ENCODE results near the gene FAM53B. TPM values are rescaled to one million over a fixed set of nuclear protein-coding genes. Genes with fewer than 3 reads are reported as not detected.

Gene FAM53B
- total RNA-seq, 2 experiments from 2014 or later = 15.1 to 18.0 TPM

GRCh38 chr10:124636271-124636995 lies 107.7 kb downstream of the FAM53B start:
- POLR2A ChIA-PET = interaction anchor here (1.3 kb wide), 1 partner anchor 52 kb away, joined by 4 read pairs; no protein-coding TSS in a partner anchor
- peak overlapping the region; percentile 27 for H3K4me3 Mint-ChIP-seq
- intact Hi-C loops (cut with micrococcal nuclease) = no loop called here
- peak; percentile 52 for TF ChIP-seq CTCF (IDR thresholded peaks at IDR 0.05)
- no peaks in the 10 kb centered on the region for H3K27me3 Mint-ChIP-seq
- ATAC-seq (peak; percentile 57), DNase-seq (peak; percentile 45)
- peaks cover 8% of the 10 kb centered on the region for H3K36me3 Mint-ChIP-seq (ENCODE audit: low read depth)
- CTCF ChIA-PET = interaction anchor here (0.8 to 2.0 kb wide), 9 partner anchors 9 to 110 kb away, joined by 3 to 9 read pairs (median 4); no protein-coding TSS in a partner anchor
- peak overlapping the region; percentile 72 for H3K27ac Mint-ChIP-seq
- peaks cover 9% of the 10 kb centered on the region for H3K9me3 Mint-ChIP-seq
- H3K4me1 Mint-ChIP-seq (ENCODE audit: low read depth) = peaks cover 55% of the 10 kb centered on the region

DNA sequence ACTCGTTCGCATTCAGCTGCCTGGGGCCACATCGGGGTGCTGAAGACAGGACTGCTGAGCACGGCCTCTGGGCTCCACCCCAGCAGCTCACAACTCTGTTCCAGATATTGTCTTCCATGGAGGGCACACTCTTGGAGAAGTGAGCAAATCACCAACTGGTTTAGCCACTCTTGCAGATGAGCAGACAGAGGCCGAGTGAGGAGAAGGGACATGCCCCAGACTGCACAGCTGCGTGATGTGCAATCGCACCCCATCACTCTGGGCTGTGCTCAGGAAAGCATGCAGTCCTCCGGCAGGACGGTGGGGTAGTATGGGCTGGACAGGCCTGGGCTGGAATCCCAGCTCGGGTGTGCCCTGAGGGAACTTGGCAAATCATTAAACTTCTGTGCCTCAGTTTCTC lies 111.6 kb downstream of the FAM53B start:
- intact Hi-C loops (cut with micrococcal nuclease) = no loop called here
- ATAC-seq (no peak), DNase-seq (no peak)
- POLR2A ChIA-PET = interaction anchor here (0.8 kb wide), 1 partner anchor 15 kb away, joined by 3 read pairs; no protein-coding TSS in a partner anchor
- Mint-ChIP-seq H3K4me3 (no peak overlapping the region), H3K27ac (no peak overlapping the region), H3K9me3 (peaks cover 9% of the 10 kb centered on the region), H3K36me3 (ENCODE audit: low read depth) (peaks cover 8% of the 10 kb centered on the region), H3K27me3 (no peaks in the 10 kb centered on the region), H3K4me1 (ENCODE audit: low read depth) (peaks cover 41% of the 10 kb centered on the region)
- TF ChIP-seq CTCF (IDR thresholded peaks at IDR 0.05) = no peak
- CTCF ChIA-PET = interaction anchor here (0.7 to 3.2 kb wide), 8 partner anchors 10 to 113 kb away, joined by 3 to 27 read pairs (median 4); partner anchors contain the start of gene FAM53B

DNA sequence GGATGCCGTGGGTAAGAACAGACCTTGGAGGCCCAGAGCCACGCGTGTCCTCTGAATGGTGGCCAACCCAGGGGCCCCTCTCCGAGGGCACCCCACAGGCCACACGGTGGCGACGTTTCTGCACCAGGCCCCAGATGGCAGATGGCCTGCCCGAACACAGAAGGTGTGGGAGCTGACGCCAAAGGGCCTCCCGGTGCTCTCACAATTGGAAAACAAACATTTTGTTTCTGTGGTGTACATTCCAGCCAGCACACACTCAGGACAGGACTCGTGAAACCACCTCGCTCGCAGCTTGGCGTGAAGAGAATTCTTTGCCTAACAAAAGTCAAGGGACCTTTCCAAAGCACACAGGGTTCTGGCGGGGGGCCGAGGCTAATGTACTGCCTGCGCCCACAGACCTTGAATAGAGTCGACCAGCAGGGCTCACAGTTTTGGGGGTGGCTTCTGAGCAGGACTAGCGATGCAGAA lies 112.1 kb downstream of the FAM53B start:
- peak; percentile 28 for TF ChIP-seq CTCF (IDR thresholded peaks at IDR 0.05)
- H3K36me3 Mint-ChIP-seq (ENCODE audit: low read depth) = peaks cover 8% of the 10 kb centered on the region
- DNase-seq (peak; percentile 58), ATAC-seq (peak; percentile 57)
- peaks cover 41% of the 10 kb centered on the region for H3K4me1 Mint-ChIP-seq (ENCODE audit: low read depth)
- no peak overlapping the region for H3K27ac Mint-ChIP-seq
- ChIA-PET POLR2A (interaction anchor here (0.8 kb wide), 1 partner anchor 16 kb away, joined by 3 read pairs; no protein-coding TSS in a partner anchor), CTCF (interaction anchor here (0.7 to 3.2 kb wide), 8 partner anchors 11 to 113 kb away, joined by 3 to 27 read pairs (median 4); partner anchors contain the start of gene FAM53B)
- intact Hi-C loops (cut with micrococcal nuclease) = no loop called here
- no peak overlapping the region for H3K4me3 Mint-ChIP-seq
- H3K9me3 Mint-ChIP-seq = peaks cover 9% of the 10 kb centered on the region
- no peaks in the 10 kb centered on the region for H3K27me3 Mint-ChIP-seq

- H3K4me1 Mint-ChIP-seq (ENCODE audit: low read depth) = peaks cover 35% of the 10 kb centered on the region
- DNase-seq (no peak), ATAC-seq (no peak)
- CTCF ChIA-PET = interaction anchor here (1.0 kb wide), 2 partner anchors 18 to 111 kb away, joined by 3 read pairs; no protein-coding TSS in a partner anchor
- H3K4me3 Mint-ChIP-seq = no peak overlapping the region
- TF ChIP-seq CTCF (IDR thresholded peaks at IDR 0.05) = no peak
- POLR2A ChIA-PET = interaction anchor here (1.4 kb wide), 1 partner anchor 111 kb away, joined by 3 read pairs; no protein-coding TSS in a partner anchor
- no peaks in the 10 kb centered on the region for H3K27me3 Mint-ChIP-seq
- no peak overlapping the region for H3K27ac Mint-ChIP-seq
- H3K9me3 Mint-ChIP-seq = peaks cover 9% of the 10 kb centered on the region
- H3K36me3 Mint-ChIP-seq (ENCODE audit: low read depth) = peaks cover 8% of the 10 kb centered on the region
- intact Hi-C loops (cut with micrococcal nuclease) = no loop called here
Observed at GRCh38 chr10:124630551-124630950, 113.6 kb downstream of the FAM53B start.
